IMR-90 (cell line): ENCODE measurements around the gene TBXAS1. TPM values are rescaled to one million over a fixed set of nuclear protein-coding genes. Genes with fewer than 3 reads are reported as not detected.

ENCODE experiments used
- ATAC-seq: fragments of 200-7000 bp; cut with Tn5 transposase; 2 replicates; pipeline ENCODE4 v1.9.1; 2020; ENCODE audit warnings: low read depth, mild to moderate bottlenecking, moderate library complexity
- Bru-seq: library from RNA; stranded (reverse); fragments of 400-500 nt; gene quantifications from one replicate; lab custom pipeline; 2021; lab: Mats Ljungman, UMichigan
- BruChase-seq, 2 experiments: library from RNA; stranded (reverse); fragments of 400-500 nt; gene quantifications; one replicate each; lab custom pipeline; 2021; lab: Mats Ljungman, UMichigan
- BruUV-seq: library from RNA; stranded (reverse); fragments of 400-500 nt; replicated peaks from 2 replicates; lab custom pipeline; 2021; lab: Mats Ljungman, UMichigan
- CTCF ChIA-PET: fragments of 300-600 bp; formaldehyde crosslinking; extraction: SDS; loops from one replicate; lab custom pipeline; 2021; ENCODE audit warnings: antibody characterized with exemption; lab: Yijun Ruan, JAX
- POLR2A ChIA-PET: fragments of 300-600 bp; sonication (Branson Sonifier 250); formaldehyde crosslinking; loops from one replicate; lab custom pipeline; 2022; ENCODE audit warnings: antibody characterized with exemption; ENCODE audit not compliant: unreplicated experiment; lab: Charles Lee
- DNase-seq: peaks from one replicate; pipeline ENCODE4 v3.0.0; 2013
- H2AFZ ChIP-seq: replicated peaks from 2 replicates; pipeline ENCODE3; 2013; ENCODE audit warnings: low read length, mild to moderate bottlenecking; ENCODE audit not compliant: poor library complexity
- H2AK5ac ChIP-seq: 2 replicates; pipeline ENCODE4 v1.6.1; 2013; ENCODE audit warnings: low read depth, low read length, inconsistent platforms
- H2AK9ac ChIP-seq: replicated peaks from 2 replicates; pipeline ENCODE3; 2013; ENCODE audit warnings: mild to moderate bottlenecking, low read depth, low read length, moderate library complexity; ENCODE audit not compliant: poor library complexity
- H2BK120ac ChIP-seq: 2 replicates; pipeline ENCODE4 v1.6.1; 2013; ENCODE audit warnings: low read depth, low read length, inconsistent platforms
- H2BK15ac ChIP-seq: 3 replicates; pipeline ENCODE4 v1.6.1; 2013; ENCODE audit warnings: low read depth, low read length, inconsistent platforms
- H2BK20ac ChIP-seq: 2 replicates; pipeline ENCODE4 v1.6.1; 2013; ENCODE audit warnings: low read depth, mild to moderate bottlenecking, inconsistent platforms, low read length, moderate library complexity
- H2BK5ac ChIP-seq: 2 replicates; pipeline ENCODE4 v1.6.1; 2013; ENCODE audit warnings: mild to moderate bottlenecking, low read depth, low read length, inconsistent platforms; ENCODE audit not compliant: poor library complexity, severe bottlenecking
- H3K14ac ChIP-seq: replicated peaks from 2 replicates; pipeline ENCODE4 v1.6.1; 2013; ENCODE audit warnings: low read depth, low read length, inconsistent platforms
- H3K18ac ChIP-seq: 2 replicates; pipeline ENCODE4 v1.6.1; 2013; ENCODE audit warnings: low read depth, low read length, control low read depth
- H3K23ac ChIP-seq: 2 replicates; pipeline ENCODE4 v1.6.1; 2013; ENCODE audit warnings: low read depth, low read length, inconsistent platforms
- H3K27ac ChIP-seq: 2 replicates; pipeline ENCODE4 v1.5.1; 2013; ENCODE audit warnings: mild to moderate bottlenecking, control low read depth, low read length; ENCODE audit not compliant: insufficient read depth
- H3K27me3 ChIP-seq: 2 replicates; pipeline ENCODE4 v1.6.1; 2013; ENCODE audit warnings: low read length; ENCODE audit not compliant: control insufficient read depth, insufficient read depth
- H3K36me3 ChIP-seq: 2 replicates; pipeline ENCODE4 v1.6.1; 2013; ENCODE audit warnings: low read length, mixed read lengths; ENCODE audit not compliant: control insufficient read depth, insufficient read depth
- H3K4ac ChIP-seq: 2 replicates; pipeline ENCODE4 v1.6.1; 2013; ENCODE audit warnings: low read depth, low read length, inconsistent platforms
- H3K4me1 ChIP-seq: 2 replicates; pipeline ENCODE4 v1.6.1; 2013; ENCODE audit warnings: low read length, mixed read lengths; ENCODE audit not compliant: control insufficient read depth, insufficient read depth
- H3K4me2 ChIP-seq: 2 replicates; pipeline ENCODE4 v1.6.1; 2013; ENCODE audit warnings: low read depth, mild to moderate bottlenecking, control low read depth, low read length, moderate library complexity
- H3K4me3 ChIP-seq: 2 replicates; pipeline ENCODE4 v1.5.1; 2013; ENCODE audit warnings: low read depth, mild to moderate bottlenecking, control low read depth, low read length, moderate library complexity; ENCODE audit not compliant: insufficient read depth
- H3K56ac ChIP-seq: 2 replicates; pipeline ENCODE4 v1.6.1; 2013; ENCODE audit warnings: low read length, inconsistent platforms; ENCODE audit not compliant: insufficient read depth; ENCODE audit errors: extremely low read depth
- H3K79me1 ChIP-seq, 2 experiments: 2 replicates each; pipeline ENCODE4 v1.6.1; 2013; ENCODE audit warnings: low read length in 2 of 2, inconsistent platforms in 1 of 2, low read depth in 1 of 2
- H3K9ac ChIP-seq: 2 replicates; pipeline ENCODE4 v1.6.1; 2013; ENCODE audit warnings: low read depth, low read length, control low read depth
- H3K9me1 ChIP-seq: 2 replicates; pipeline ENCODE4 v1.6.1; 2013; ENCODE audit warnings: low read length, inconsistent platforms; ENCODE audit not compliant: insufficient read depth
- H3K9me3 ChIP-seq: 2 replicates; pipeline ENCODE4 v1.6.1; 2013; ENCODE audit warnings: low read length; ENCODE audit not compliant: control insufficient read depth, insufficient read depth
- H4K20me1 ChIP-seq: 2 replicates; pipeline ENCODE4 v1.6.1; 2013; ENCODE audit warnings: low read length, inconsistent platforms; ENCODE audit not compliant: insufficient read depth
- H4K5ac ChIP-seq: 2 replicates; pipeline ENCODE4 v1.6.1; 2013; ENCODE audit warnings: mild to moderate bottlenecking, low read depth, low read length, control low read depth
- H4K8ac ChIP-seq, 2 experiments: 2 replicates each; pipeline ENCODE4 v1.6.1; 2013; ENCODE audit warnings: low read depth in 2 of 2, low read length in 2 of 2, control low read depth in 1 of 2, inconsistent platforms in 1 of 2
- H4K91ac ChIP-seq: 2 replicates; pipeline ENCODE4 v1.6.1; 2013; ENCODE audit warnings: low read depth, low read length, inconsistent platforms; ENCODE audit not compliant: insufficient read depth
- ELK1 ChIP-seq: fragments of 150-350 bp; IDR thresholded peaks from 2 replicates; pipeline ENCODE4 v1.6.1; 2016; ENCODE audit warnings: low read depth, mild to moderate bottlenecking, low read length, moderate library complexity, borderline replicate concordance
- MAFK ChIP-seq: IDR thresholded peaks from 2 replicates; pipeline ENCODE4 v1.6.1; 2012; ENCODE audit warnings: low read depth, low read length, improper control_type of control experiment
- NFE2L2 ChIP-seq: fragments of 150-350 bp; IDR thresholded peaks from 2 replicates; pipeline ENCODE4 v1.6.1; 2016; ENCODE audit warnings: low read depth, mild to moderate bottlenecking, low read length
- WGBS, 2 experiments: methylation state at CpG; one replicate each; pipeline versions ENCODE4 v1.1.5 to v1.1.7; 2013; ENCODE audit warnings: missing lambda C conversion rate in 2 of 2; ENCODE audit not compliant: insufficient read length in 1 of 2; ENCODE audit errors: extremely low coverage in 2 of 2; 5-methylcytosine and 5-hydroxymethylcytosine counted together
- dilution Hi-C: fragments of 300-500 bp; cut with HindIII; formaldehyde crosslinking; loops from one replicate; pipeline ENCODE4 v1.14.3; 2018; ENCODE audit warnings: low sequenced_read_pairs; ENCODE audit not compliant: unreplicated experiment
- in situ Hi-C: fragments of 300-500 bp; cut with MboI; formaldehyde crosslinking; loops from 3 replicates; pipeline ENCODE4 v1.14.3; 2019; ENCODE audit warnings: low sequenced_read_pairs, inconsistent platforms, mixed read lengths
- intact Hi-C: fragments of 100-400 bp; cut with micrococcal nuclease; formaldehyde crosslinking; loops from 2 replicates; pipeline ENCODE4 v1.10.0; 2022
- long read RNA-seq: library from polyadenylated mRNA; unstranded; transcript quantifications from one replicate; pipeline ENCODE4 v2.0.0, GENCODE V29; 2021; ENCODE audit not compliant: unreplicated experiment
- polyA plus RNA-seq, 3 experiments: library from polyadenylated mRNA; depleted of rRNA; stranded (reverse); fragments of >200 nt; gene quantifications; 2 replicates each; pipeline ENCODE4 v1.2.3, GENCODE V29; 2012; ENCODE audit warnings: low replicate concordance in 1 of 3
- total RNA-seq: library from RNA; depleted of rRNA; stranded (reverse); fragments of >200 nt; gene quantifications from 2 replicates; pipeline ENCODE4 v1.2.3, GENCODE V29; 2012; rRNA removed

TBXAS1 gene
- total RNA-seq: 5.3 and 5.9 TPM in 2 replicates
- polyA plus RNA-seq (2012; rRNA removed): 10.0 and 10.8 TPM in 2 replicates
- 9.9 and 18.5 TPM in 2 replicates for polyA plus RNA-seq (2012; cell fraction: cytosol; rRNA removed)
- polyA plus RNA-seq (2012; cell fraction: nucleus; rRNA removed; ENCODE audit: low replicate concordance): 5.7 and 23.0 TPM in 2 replicates
- percentile 68 among the genes with signal in this experiment for Bru-seq, nascent RNA
- BruChase-seq, experiment 1, labeled RNA remaining after a 6-hour chase: percentile 72 among the genes with signal in this experiment
- percentile 79 among the genes with signal in this experiment for BruChase-seq, experiment 2, labeled RNA remaining after a 2-hour chase
- long read RNA-seq, partial matches to known transcripts: 10 of 44 reads
- long read RNA-seq, other reads (novel, unspliced or antisense): 23 of 44 reads

DNA sequence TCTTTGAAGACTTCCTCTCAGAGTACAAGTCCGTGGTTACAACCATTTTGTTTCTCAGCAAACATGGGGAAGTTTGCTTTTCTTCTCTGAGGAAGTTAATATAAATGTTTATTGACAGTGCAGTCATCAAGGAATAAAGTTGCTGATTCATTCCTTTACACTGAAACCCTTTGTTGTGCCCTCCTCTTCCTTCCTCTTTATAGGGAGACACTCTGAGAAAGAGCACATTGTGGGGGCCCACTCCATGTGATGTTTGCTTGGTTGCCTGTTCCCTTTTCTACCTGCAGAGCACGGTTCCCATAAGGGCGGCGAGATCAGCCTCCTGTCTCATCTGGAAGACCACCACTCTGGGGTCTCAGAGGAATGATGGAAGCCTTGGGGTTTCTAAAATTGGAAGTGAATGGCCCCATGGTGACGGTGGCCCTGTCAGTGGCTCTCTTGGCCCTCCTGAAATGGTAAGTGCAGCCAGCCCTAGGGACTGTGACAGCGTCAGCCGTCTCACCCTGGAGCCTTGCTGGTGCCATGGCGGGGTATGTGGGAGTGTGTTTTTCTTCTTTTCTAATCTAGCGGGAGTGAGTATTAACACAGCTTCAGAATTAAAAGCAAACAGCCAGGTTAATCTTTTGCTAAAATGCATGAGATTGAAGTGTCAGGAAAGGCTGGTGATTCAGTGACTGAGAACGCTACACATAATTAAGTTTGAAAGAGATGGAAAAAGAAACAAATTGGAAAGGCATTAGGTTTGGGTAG is at the start of gene TBXAS1:
TBXAS1 (plus strand) TSS at position 240 of the 750 bp plus-strand sequence; CDS start at position 367, 127 bp downstream.
- Histone ChIP-seq H3K4me1 (peaks cover 33% of the 10 kb centered on the region), H3K4me3 (peak within 1 kb of the TSS; percentile 4; the same call in 1 of the 2 replicates), H2BK5ac (peak within 1 kb of the TSS; percentile 72), H2AFZ (peak within 1 kb of the TSS; percentile 82), H2BK15ac (peak within 1 kb of the TSS; percentile 91; the same call in 2 of the 3 replicates), H2AK9ac (peak within 1 kb of the TSS; percentile 83), H3K56ac (peak within 1 kb of the TSS; percentile 41; the same call in 1 of the 2 replicates), H3K23ac (peak within 1 kb of the TSS; percentile 85), H3K27me3 (no peaks in the 10 kb centered on the region), H3K4ac (peak within 1 kb of the TSS; percentile 95), H4K8ac (peak within 1 kb of the TSS; percentile 69 to 80), H2BK20ac (peak within 1 kb of the TSS; percentile 96), H3K79me1 (peaks cover 0 to 14% of the 10 kb centered on the region in 2 experiments; a peak in 2 of 4 replicates), H3K36me3 (no peaks in the 10 kb centered on the region), H3K9me1 (peaks cover 11% of the 10 kb centered on the region), H4K91ac (peak within 1 kb of the TSS; percentile 92), H3K4me2 (peak within 1 kb of the TSS; percentile 12), H4K20me1 (no peaks in the 10 kb centered on the region), H3K18ac (peak within 1 kb of the TSS; percentile 84), H4K5ac (peak within 1 kb of the TSS; percentile 81), H3K14ac (peak within 1 kb of the TSS; percentile 91), H2AK5ac (peak within 1 kb of the TSS; percentile 91), H3K9ac (peak within 1 kb of the TSS; percentile 54), H3K9me3 (no peaks in the 10 kb centered on the region), H3K27ac (peak within 1 kb of the TSS; percentile 87), H2BK120ac (peak within 1 kb of the TSS; percentile 95)
- POLR2A ChIA-PET: interaction anchor here (0.6 kb wide), 1 partner anchor 50 kb away, joined by 3 read pairs; no protein-coding TSS in a partner anchor
- intact Hi-C loops (loop anchor here (5.0 kb wide), 1 partner anchor 168 kb away; no protein-coding TSS in a partner anchor), dilution Hi-C loops (no loop called here), in situ Hi-C loops (no loop called here)
- no peak for TF ChIP-seq ELK1
- TF ChIP-seq MAFK: peak; percentile 42; the same call in 1 of the 2 replicates
- TF ChIP-seq NFE2L2: peak; percentile 81
- CTCF ChIA-PET: interaction anchor here (1.0 to 1.2 kb wide), 2 partner anchors 18 to 184 kb away, joined by 3 to 4 read pairs; no protein-coding TSS in a partner anchor
- 20% methylated on average over 1 of the region's 10 CpGs; no CpG with 5 or more reads in 1 of the 2 experiments for WGBS, 2 experiments
- ATAC-seq (peak; percentile 33), DNase-seq (peak; percentile 47)
- BruUV-seq: no TSS peak
